Fibroblast of lung (primary cell): ENCODE measurements around the gene ECD. TPM values are rescaled to one million over a fixed set of nuclear protein-coding genes. Genes with fewer than 3 reads are reported as not detected.
A peak's percentile ranks its signal among the peaks of the same experiment; 100 is the strongest.

ENCODE experiments used
- DNase-seq, 2 donors: peaks; one replicate each; pipeline versions ENCODE4 v3.0.0 to v3.0.0-alpha.2; 2010; ENCODE audit warnings: low read depth in 2 of 2
- H2AFZ ChIP-seq: 2 replicates; pipeline ENCODE4 v1.5.1; 2012; ENCODE audit warnings: low read length, control low read depth, inconsistent platforms
- H3K27ac ChIP-seq: 2 replicates; pipeline ENCODE4 v1.5.1; 2011; ENCODE audit warnings: low read length, control low read depth; ENCODE audit not compliant: insufficient read depth
- H3K27me3 ChIP-seq: 2 replicates; pipeline ENCODE4 v1.5.1; 2011; ENCODE audit warnings: mild to moderate bottlenecking, low read length; ENCODE audit not compliant: control insufficient read depth, insufficient read depth
- H3K36me3 ChIP-seq: 2 replicates; pipeline ENCODE4 v1.5.1; 2011; ENCODE audit warnings: low read length; ENCODE audit not compliant: control insufficient read depth, insufficient read depth
- H3K4me1 ChIP-seq: 2 replicates; pipeline ENCODE4 v1.5.1; 2011; ENCODE audit warnings: low read length; ENCODE audit not compliant: control insufficient read depth, insufficient read depth; ENCODE audit errors: extremely low read depth
- H3K4me2 ChIP-seq: 2 replicates; pipeline ENCODE4 v1.5.1; 2011; ENCODE audit warnings: low read length, control low read depth; ENCODE audit not compliant: insufficient read depth; ENCODE audit errors: extremely low read depth
- H3K4me3 ChIP-seq, 4 experiments: fragments of 200-600 bp in 1 of 4; sonication (generic) in 1 of 4; replicated peaks in 1 of 4; 2 replicates each; pipeline ENCODE4 v1.5.1; 2011 to 2016; ENCODE audit warnings: low read length in 4 of 4, low read depth in 3 of 4, mild to moderate bottlenecking in 3 of 4, control low read depth in 2 of 4, inconsistent platforms in 1 of 4, mixed read lengths in 1 of 4; ENCODE audit not compliant: insufficient read depth in 1 of 4; ENCODE audit errors: control extremely low read depth in 1 of 4
- H3K79me2 ChIP-seq: 2 replicates; pipeline ENCODE4 v1.5.1; 2012; ENCODE audit warnings: mild to moderate bottlenecking, low read length, inconsistent platforms; ENCODE audit not compliant: control insufficient read depth, insufficient read depth
- H3K9ac ChIP-seq: 2 replicates; pipeline ENCODE4 v1.5.1; 2011; ENCODE audit warnings: mild to moderate bottlenecking, low read length, control low read depth; ENCODE audit not compliant: insufficient read depth
- H3K9me3 ChIP-seq: 2 replicates; pipeline ENCODE4 v1.5.1; 2012; ENCODE audit warnings: low read depth, low read length; ENCODE audit not compliant: control insufficient read depth, insufficient read depth
- H4K20me1 ChIP-seq: 2 replicates; pipeline ENCODE4 v1.5.1; 2011; ENCODE audit warnings: low read length; ENCODE audit not compliant: control insufficient read depth, insufficient read depth; ENCODE audit errors: extremely low read depth
- EZH2 ChIP-seq: IDR thresholded peaks from 2 replicates; pipeline ENCODE4 v1.5.1; 2012; ENCODE audit warnings: low read length, control low read depth, mild to moderate bottlenecking; ENCODE audit errors: missing control alignments
- polyA plus RNA-seq, 2 donors: library from polyadenylated mRNA; depleted of rRNA in 1 of 2; stranded (reverse) in 1 of 2; unstranded in 1 of 2; fragments of >200 nt; gene quantifications; 2 replicates each; pipeline ENCODE4 v1.2.1, GENCODE V29; 2011 to 2012; ENCODE audit warnings: missing spikeins in 1 of 2
- total RNA-seq: library from RNA; depleted of rRNA; stranded (reverse); fragments of >200 nt; gene quantifications from 2 replicates; pipeline ENCODE4 v1.2.1, GENCODE V29; 2014
- TF ChIP-seq, protein P1 (sequence below), 2 donors: IDR thresholded peaks in 1 of 2; conservative IDR thresholded peaks in 1 of 2; 1 replicate in 1 of 2; 2 replicates in 1 of 2; pipeline ENCODE4 v1.5.1; 2011 to 2012; ENCODE audit warnings: low read length in 2 of 2, control low read depth in 1 of 2, inconsistent platforms in 1 of 2, low read depth in 1 of 2, mild to moderate bottlenecking in 1 of 2

ECD gene
- total and polyA plus RNA-seq, 2 donors (not counting 1 experiment from before 2014, with no cell fraction given), result 22.0 to 40.9 TPM

DNA sequence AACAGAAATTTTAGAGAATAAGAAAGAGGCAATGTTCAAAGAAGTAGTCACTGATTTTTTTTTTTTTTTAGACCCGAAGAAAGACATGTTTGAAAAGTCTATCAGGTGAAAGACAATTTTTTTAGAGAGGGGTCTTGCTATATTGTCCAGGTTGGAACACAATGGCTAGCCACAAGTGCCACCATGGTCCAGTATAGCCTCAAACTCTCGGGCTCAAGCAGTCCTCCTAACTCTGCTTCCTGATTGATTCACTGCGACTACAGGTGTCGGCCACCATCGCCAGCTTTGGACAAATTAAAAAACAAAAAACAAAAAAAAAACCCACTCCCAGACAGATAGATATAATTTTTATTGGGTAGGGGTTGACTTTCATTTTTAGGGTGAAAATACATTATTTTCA is 22.4 kb upstream of the ECD start:
- DNase-seq, result no peak

DNA sequence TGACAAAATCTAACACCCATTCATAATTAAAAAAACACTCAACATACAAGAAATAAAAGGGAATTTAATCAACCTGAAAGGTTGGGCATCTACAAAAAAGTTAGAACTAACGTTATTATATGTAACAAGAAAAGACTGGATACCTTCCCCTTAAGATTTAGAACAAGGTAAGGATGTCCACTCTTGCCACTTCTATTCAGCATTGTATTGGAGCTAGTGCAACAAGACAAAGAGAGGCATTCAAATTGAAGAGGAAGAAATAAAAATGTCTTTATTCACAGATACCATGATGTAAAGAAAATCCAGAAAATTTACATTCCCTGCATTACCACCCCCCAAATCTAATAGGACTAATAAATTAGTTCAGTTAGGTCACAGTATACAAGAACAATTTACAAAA is 18.5 kb upstream of the ECD start:
- Histone ChIP-seq H4K20me1 (no peaks in the 10 kb centered on the region), H3K79me2 (no peaks in the 10 kb centered on the region), H3K9ac (no peak overlapping the region), H3K36me3 (peaks cover 1% of the 10 kb centered on the region), H3K27me3 (no peaks in the 10 kb centered on the region), H3K4me1 (no peaks in the 10 kb centered on the region), H2AFZ (no peak overlapping the region), H3K4me3 (no peak overlapping the region), H3K4me2 (no peak overlapping the region), H3K27ac (no peak overlapping the region), H3K9me3 (no peaks in the 10 kb centered on the region)
- TF ChIP-seq, protein P1, sequence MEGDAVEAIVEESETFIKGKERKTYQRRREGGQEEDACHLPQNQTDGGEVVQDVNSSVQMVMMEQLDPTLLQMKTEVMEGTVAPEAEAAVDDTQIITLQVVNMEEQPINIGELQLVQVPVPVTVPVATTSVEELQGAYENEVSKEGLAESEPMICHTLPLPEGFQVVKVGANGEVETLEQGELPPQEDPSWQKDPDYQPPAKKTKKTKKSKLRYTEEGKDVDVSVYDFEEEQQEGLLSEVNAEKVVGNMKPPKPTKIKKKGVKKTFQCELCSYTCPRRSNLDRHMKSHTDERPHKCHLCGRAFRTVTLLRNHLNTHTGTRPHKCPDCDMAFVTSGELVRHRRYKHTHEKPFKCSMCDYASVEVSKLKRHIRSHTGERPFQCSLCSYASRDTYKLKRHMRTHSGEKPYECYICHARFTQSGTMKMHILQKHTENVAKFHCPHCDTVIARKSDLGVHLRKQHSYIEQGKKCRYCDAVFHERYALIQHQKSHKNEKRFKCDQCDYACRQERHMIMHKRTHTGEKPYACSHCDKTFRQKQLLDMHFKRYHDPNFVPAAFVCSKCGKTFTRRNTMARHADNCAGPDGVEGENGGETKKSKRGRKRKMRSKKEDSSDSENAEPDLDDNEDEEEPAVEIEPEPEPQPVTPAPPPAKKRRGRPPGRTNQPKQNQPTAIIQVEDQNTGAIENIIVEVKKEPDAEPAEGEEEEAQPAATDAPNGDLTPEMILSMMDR (conservative IDR thresholded peaks at IDR 0.05 in 1 of 2, IDR thresholded peaks at IDR 0.05 in 1 of 2; ENCODE audit: low read depth in 1 of 2, low read length in 2 of 2), result no peak
- TF ChIP-seq EZH2, result no peak
- DNase-seq, result no peak

More for the DNA sequence above, 22.4 kb upstream of the ECD start:
- Histone ChIP-seq H3K9me3 (no peaks in the 10 kb centered on the region), H3K4me3 (no peak overlapping the region), H3K79me2 (no peaks in the 10 kb centered on the region), H3K9ac (no peak overlapping the region), H2AFZ (no peak overlapping the region), H3K27ac (no peak overlapping the region), H3K4me1 (no peaks in the 10 kb centered on the region), H3K36me3 (no peaks in the 10 kb centered on the region), H4K20me1 (no peaks in the 10 kb centered on the region), H3K4me2 (no peak overlapping the region), H3K27me3 (no peaks in the 10 kb centered on the region)
- TF ChIP-seq, protein P1 (conservative IDR thresholded peaks at IDR 0.05 in 1 of 2, IDR thresholded peaks at IDR 0.05 in 1 of 2; ENCODE audit: low read depth in 1 of 2, low read length in 2 of 2), result no peak
- no peak for TF ChIP-seq EZH2

DNA sequence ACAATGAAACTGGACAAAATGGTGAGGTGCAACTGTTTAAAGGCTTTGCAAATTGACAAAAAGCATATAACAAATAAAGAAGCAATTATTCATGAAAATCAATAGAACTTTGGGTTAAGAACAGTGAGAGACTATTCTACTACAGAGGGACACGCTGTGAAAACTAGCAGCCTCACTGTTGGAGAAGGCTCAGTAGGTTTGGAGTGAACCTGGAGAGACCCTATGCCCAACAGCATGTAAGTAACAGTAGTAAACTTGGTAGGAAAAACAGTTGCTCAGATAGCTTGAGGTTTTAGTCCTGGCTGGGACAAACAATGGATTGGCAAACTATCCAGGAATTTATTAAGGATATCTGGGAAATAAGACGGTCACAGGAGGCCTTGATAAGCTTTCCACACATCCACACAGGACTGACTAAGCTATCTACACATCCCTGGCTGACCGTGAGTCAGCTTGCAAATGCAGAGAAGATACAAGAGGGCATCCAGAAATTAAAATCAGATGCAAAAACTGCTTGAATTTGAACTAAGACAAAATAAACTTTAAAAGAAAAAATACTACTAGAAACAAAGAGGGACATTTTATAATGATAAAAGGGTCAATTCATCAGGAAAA is 16.0 kb upstream of the ECD start:
- Histone ChIP-seq H3K9ac (no peak overlapping the region), H3K27me3 (no peaks in the 10 kb centered on the region), H3K79me2 (no peaks in the 10 kb centered on the region), H3K4me1 (no peaks in the 10 kb centered on the region), H3K27ac (no peak overlapping the region), H4K20me1 (no peaks in the 10 kb centered on the region), H3K36me3 (peaks cover 1% of the 10 kb centered on the region), H2AFZ (no peak overlapping the region), H3K4me3 (no peak overlapping the region), H3K4me2 (no peak overlapping the region), H3K9me3 (no peaks in the 10 kb centered on the region)
- DNase-seq, result peak in 1 of 2 donors; percentile 82
- TF ChIP-seq, protein P1 (conservative IDR thresholded peaks at IDR 0.05 in 1 of 2, IDR thresholded peaks at IDR 0.05 in 1 of 2; ENCODE audit: low read depth in 1 of 2, low read length in 2 of 2), result no peak
- no peak for TF ChIP-seq EZH2
